ENCODE data around the gene ESR2. TPM values are rescaled to one million over a fixed set of nuclear protein-coding genes. Genes with fewer than 3 reads are reported as not detected.

The ESR2 gene
- total and polyA plus RNA-seq, 2 donors (not counting 3 experiments of a cell fraction or from before 2014, with no cell fraction given) = 0.10 to 0.58 TPM

GRCh38 chr14:64202716-64203115, 91.5 kb downstream of the ESR2 start:
- H3K9me1 ChIP-seq (replicated peaks; ENCODE audit: control insufficient read depth, extremely low read depth, insufficient read depth, low read length) = no peaks in the 10 kb centered on the region
- BruUV-seq (replicated peaks) = no TSS peak
- H2AFZ ChIP-seq (ENCODE audit: low read depth, low read length) = no peak overlapping the region
- intact Hi-C loops (cut with micrococcal nuclease) = no loop called here
- no peaks in the 10 kb centered on the region for H3K36me3 ChIP-seq (ENCODE audit: control insufficient read depth in 2 of 2, extremely low read depth in 1 of 2, insufficient read depth in 2 of 2, low read length in 2 of 2)
- DNase-seq (ENCODE audit: low read depth, low spot score) = no peak
- no peaks in the 10 kb centered on the region for H3K27me3 ChIP-seq (ENCODE audit: control insufficient read depth in 2 of 2, insufficient read depth in 2 of 2, low read length in 2 of 2)
- TF ChIP-seq EZH2 (IDR thresholded peaks at IDR 0.05; ENCODE audit: borderline replicate concordance, low read depth, low read length, severe bottlenecking) (no peak), JUN (IDR thresholded peaks at IDR 0.05; ENCODE audit: borderline replicate concordance, insufficient read depth, insufficient read length, low read depth) (no peak), GATA2 (IDR thresholded peaks at IDR 0.05; ENCODE audit: insufficient read depth, insufficient read length, low read depth, low read length) (no peak), FOS (IDR thresholded peaks at IDR 0.05; ENCODE audit: borderline replicate concordance, insufficient read depth, low read length) (no peak), POLR2AphosphoS5 (IDR thresholded peaks at IDR 0.05; ENCODE audit: insufficient read depth, low read depth, low read length) (no peak), MAX (IDR thresholded peaks at IDR 0.05; ENCODE audit: insufficient read depth, insufficient read length) (no peak), MYC (IDR thresholded peaks at IDR 0.05; ENCODE audit: low read depth, low read length) (no peak), CTCF (IDR thresholded peaks at IDR 0.05; ENCODE audit: extremely low read depth in 1 of 2, insufficient read depth in 1 of 2, low read depth in 1 of 2, low read length in 2 of 2) (no peak)
- dilution Hi-C loops (cut with MboI; ENCODE audit: extremely low pct_ligation_motif_present, low sequenced_read_pairs) = no loop called here
- CTCF ChIA-PET = no interaction called here
- POLR2A ChIA-PET = no interaction called here
- no peaks in the 10 kb centered on the region for H3K4me1 ChIP-seq (ENCODE audit: control insufficient read depth, extremely low read depth, insufficient read depth, low read length)
- H3K4me2 ChIP-seq (ENCODE audit: insufficient read depth, low read length) = no peak overlapping the region
- H3K27ac ChIP-seq (ENCODE audit: insufficient read depth, low read depth, low read length) = no peak overlapping the region
- no peak overlapping the region for H3K4me3 ChIP-seq (replicated peaks in 1 of 3; ENCODE audit: insufficient read depth in 1 of 3, low read depth in 1 of 3, low read length in 3 of 3)
- FAIRE-seq = no peak
- H3K79me2 ChIP-seq (ENCODE audit: control insufficient read depth, insufficient read depth, low read length) = no peaks in the 10 kb centered on the region
- H3K9me3 ChIP-seq (replicated peaks; ENCODE audit: control insufficient read depth, insufficient read depth, low read length) = no peaks in the 10 kb centered on the region
- no peak overlapping the region for H3K9ac ChIP-seq (replicated peaks; ENCODE audit: extremely low read depth, insufficient read depth, low read length)
- H4K20me1 ChIP-seq (replicated peaks; ENCODE audit: control insufficient read depth, extremely low read depth, insufficient read depth, low read length) = no peaks in the 10 kb centered on the region
